HCT116 (cell line): Measurements from ENCODE around the gene ACAT2. TPM values are rescaled to one million over a fixed set of nuclear protein-coding genes. Genes with fewer than 3 reads are reported as not detected.
A peak's percentile ranks its signal among the peaks of the same experiment; 100 is the strongest.

Experiments
- ATAC-seq: fragments of 200-7000 bp; cut with Tn5 transposase; 2 replicates; pipeline ENCODE4 v1.9.1; 2020; ENCODE audit warnings: mild to moderate bottlenecking, moderate library complexity
- BruUV-seq: library from RNA; stranded (reverse); fragments of 400-500 nt; replicated peaks from 2 replicates; lab custom pipeline; 2021; lab: Mats Ljungman, UMichigan
- CTCF ChIA-PET: fragments of 300-600 bp; sonication (Branson Sonifier 250); formaldehyde crosslinking; loops from one replicate; lab custom pipeline; 2021; ENCODE audit warnings: antibody characterized with exemption; lab: Charles Lee
- POLR2A ChIA-PET: fragments of 300-600, 350-600 bp; sonication (Branson Sonifier 250); formaldehyde crosslinking; loops from one replicate; lab custom pipeline; 2021; ENCODE audit warnings: antibody characterized with exemption; lab: Charles Lee
- RAD21 ChIA-PET, 2 experiments: fragments of 300-600 bp; sonication (Branson Sonifier 250); formaldehyde crosslinking; loops; one replicate each; lab custom pipeline; 2023; ENCODE audit warnings: low total read pairs in 2 of 2; ENCODE audit not compliant: uncharacterized antibody in 2 of 2, unreplicated experiment in 2 of 2, low non-redundant PET in 1 of 2; lab: Charles Lee
- DNase-seq: peaks from one replicate; pipeline ENCODE4 v3.0.0-alpha.2; 2010; ENCODE audit warnings: low read depth, low spot score
- H2AFZ ChIP-seq: fragments of 200-600 bp; shearing (Covaris generic), sonication (generic); 2 replicates; pipeline ENCODE4 v1.6.1; 2017; ENCODE audit warnings: low read depth, mixed run types, mixed read lengths, antibody characterized with exemption, low read length; ENCODE audit not compliant: poor library complexity, severe bottlenecking
- H3K27ac ChIP-seq: 2 replicates; pipeline ENCODE4 v1.5.1; 2012; ENCODE audit warnings: low read depth, low read length
- H3K27me3 ChIP-seq: fragments of 200-600 bp; sonication (generic); 2 replicates; pipeline ENCODE4 v1.6.1; 2016; ENCODE audit warnings: mixed run types, low read length, mixed read lengths; ENCODE audit not compliant: insufficient read depth
- H3K36me3 ChIP-seq, 2 experiments: fragments of 200-500 bp in 1 of 2; fragments of 200-600 bp in 1 of 2; sonication (Bioruptor generic) in 1 of 2; sonication (generic) in 1 of 2; 2 replicates each; pipeline versions ENCODE4 v1.5.1 to v1.6.1; 2014 to 2016; ENCODE audit warnings: low read length in 2 of 2, inconsistent platforms in 1 of 2, mixed read lengths in 1 of 2, mixed run types in 1 of 2; ENCODE audit not compliant: insufficient read depth in 2 of 2, control insufficient read depth in 1 of 2
- H3K4me1 ChIP-seq, 2 experiments: fragments of 200-600 bp in 1 of 2; sonication (generic) in 1 of 2; 2 replicates each; pipeline versions ENCODE4 v1.5.1 to v1.6.1; 2012 to 2017; ENCODE audit warnings: low read length in 2 of 2, inconsistent platforms in 1 of 2, mild to moderate bottlenecking in 1 of 2, mixed read lengths in 1 of 2, mixed run types in 1 of 2, moderate library complexity in 1 of 2; ENCODE audit not compliant: insufficient read depth in 2 of 2, control insufficient read depth in 1 of 2
- H3K4me2 ChIP-seq: fragments of 200-600 bp; sonication (generic); 2 replicates; pipeline ENCODE4 v1.6.1; 2017; ENCODE audit warnings: mixed run types, low read length, mixed read lengths
- H3K4me3 ChIP-seq, 2 experiments: fragments of 200-600 bp in 1 of 2; sonication (generic) in 1 of 2; replicated peaks in 1 of 2; 2 replicates each; pipeline ENCODE4 v1.5.1; 2011 to 2016; ENCODE audit warnings: low read length in 2 of 2, control low read depth in 1 of 2, low read depth in 1 of 2, mild to moderate bottlenecking in 1 of 2, mixed read lengths in 1 of 2, mixed run types in 1 of 2
- H3K79me2 ChIP-seq: fragments of 200-600 bp; sonication (generic); 2 replicates; pipeline ENCODE4 v1.6.1; 2017; ENCODE audit warnings: mild to moderate bottlenecking, mixed run types, low read length, moderate library complexity, mixed read lengths; ENCODE audit not compliant: insufficient read depth
- H3K9ac ChIP-seq: fragments of 200-600 bp; sonication (generic); 2 replicates; pipeline ENCODE4 v1.6.1; 2016; ENCODE audit warnings: low read length, mixed read lengths
- H3K9me2 ChIP-seq: fragments of 200-600 bp; sonication (generic), shearing (Covaris generic); 2 replicates; pipeline ENCODE4 v1.6.1; 2017; ENCODE audit warnings: mixed run types, mild to moderate bottlenecking, moderate library complexity; ENCODE audit not compliant: insufficient read depth
- H3K9me3 ChIP-seq, 2 experiments: fragments of 200-500 bp in 1 of 2; fragments of 200-600 bp in 1 of 2; sonication (Bioruptor generic) in 1 of 2; sonication (generic) in 1 of 2; 2 replicates each; pipeline ENCODE4 v1.6.1; 2014 to 2017; ENCODE audit warnings: low read length in 2 of 2, mixed read lengths in 2 of 2, inconsistent platforms in 1 of 2, low read depth in 1 of 2, mild to moderate bottlenecking in 1 of 2, mixed run types in 1 of 2, moderate library complexity in 1 of 2; ENCODE audit not compliant: control insufficient read depth in 1 of 2, insufficient read depth in 1 of 2
- H4K20me1 ChIP-seq: fragments of 200-600 bp; sonication (generic), shearing (Covaris generic); 2 replicates; pipeline ENCODE4 v1.6.1; 2017; ENCODE audit warnings: mixed run types, mild to moderate bottlenecking, moderate library complexity; ENCODE audit not compliant: insufficient read depth
- ATF3 ChIP-seq: IDR thresholded peaks from 2 replicates; pipeline ENCODE4 v1.6.1; 2012
- CBX3 ChIP-seq: IDR thresholded peaks from 2 replicates; pipeline ENCODE4 v1.6.1; 2012; ENCODE audit warnings: low read depth
- CEBPB ChIP-seq: IDR thresholded peaks from 2 replicates; pipeline ENCODE4 v1.6.1; 2012; ENCODE audit warnings: low read depth
- CTCF ChIP-seq, 3 experiments: fragments of 200-600 bp in 1 of 3; sonication (generic) in 1 of 3; IDR thresholded peaks in 2 of 3; conservative IDR thresholded peaks in 1 of 3; 2 replicates each; pipeline ENCODE4 v1.5.1; 2012 to 2017; ENCODE audit warnings: low read depth in 2 of 3, low read length in 2 of 3, antibody characterized with exemption in 1 of 3, borderline replicate concordance in 1 of 3, control low read depth in 1 of 3, mild to moderate bottlenecking in 1 of 3, mixed read lengths in 1 of 3, mixed run types in 1 of 3, moderate library complexity in 1 of 3; ENCODE audit not compliant: insufficient read depth in 1 of 3
- EGR1 ChIP-seq: IDR thresholded peaks from 2 replicates; pipeline ENCODE4 v1.6.1; 2012; ENCODE audit warnings: low read depth
- ELF1 ChIP-seq: IDR thresholded peaks from 2 replicates; pipeline ENCODE4 v1.6.1; 2012; ENCODE audit warnings: low read depth, borderline replicate concordance
- EZH2 ChIP-seq: fragments of 200-600 bp; sonication (generic); IDR thresholded peaks from 2 replicates; pipeline ENCODE4 v1.6.1; 2017; ENCODE audit warnings: antibody characterized with exemption, mixed run types
- EZH2phosphoT487 ChIP-seq: fragments of 200-600 bp; IDR thresholded peaks from 2 replicates; pipeline ENCODE4 v1.6.1; 2018; ENCODE audit warnings: antibody characterized with exemption, borderline replicate concordance
- JUND ChIP-seq: IDR thresholded peaks from 2 replicates; pipeline ENCODE4 v1.6.1; 2012
- MAX ChIP-seq: IDR thresholded peaks from 2 replicates; pipeline ENCODE4 v1.6.1; 2012
- POLR2AphosphoS5 ChIP-seq: IDR thresholded peaks from 2 replicates; pipeline ENCODE4 v1.6.1; 2011; ENCODE audit warnings: mild to moderate bottlenecking, low read depth, low read length, moderate library complexity
- REST ChIP-seq: IDR thresholded peaks from 2 replicates; pipeline ENCODE4 v1.6.1; 2012; ENCODE audit warnings: low read depth
- SP1 ChIP-seq: IDR thresholded peaks from 2 replicates; pipeline ENCODE4 v1.6.1; 2012; ENCODE audit warnings: low read depth
- YY1 ChIP-seq: IDR thresholded peaks from 2 replicates; pipeline ENCODE4 v1.6.1; 2011; ENCODE audit warnings: low read length, low read depth, moderate library complexity, mild to moderate bottlenecking; ENCODE audit not compliant: insufficient replicate concordance; ENCODE audit errors: extremely low read depth
- ZBTB33 ChIP-seq: IDR thresholded peaks from 2 replicates; pipeline ENCODE4 v1.6.1; 2011; ENCODE audit warnings: mild to moderate bottlenecking, low read length, moderate library complexity; ENCODE audit not compliant: insufficient replicate concordance; ENCODE audit errors: extremely low read depth
- ZNF274 ChIP-seq: fragments of 200-500 bp; sonication (Bioruptor generic); IDR thresholded peaks from 2 replicates; pipeline ENCODE4 v1.6.1; 2014; ENCODE audit warnings: mild to moderate bottlenecking, low read depth, low read length, inconsistent platforms
- intact Hi-C: fragments of 100-400 bp; cut with micrococcal nuclease; formaldehyde crosslinking; loops from 2 replicates; pipeline ENCODE4 v1.10.0; 2022
- total RNA-seq: library from RNA; stranded (reverse); gene quantifications from one replicate; pipeline ENCODE4 v1.2.1, GENCODE V29; 2021; ENCODE audit not compliant: unreplicated experiment

ACAT2 gene
- total RNA-seq, 1 experiment from 2014 or later, result 41.6 TPM

- H2AFZ ChIP-seq, result no peak overlapping the region
- H3K9ac ChIP-seq, result peak overlapping the region; percentile 79
- H3K4me3 ChIP-seq, result peak overlapping the region; percentile 34 to 69
- H3K4me1 ChIP-seq, result peaks cover 4 to 47% of the 10 kb centered on the region in 2 experiments; a peak in 3 of 4 replicates
- DNase-seq (no peak), ATAC-seq (no peak)
- ChIA-PET RAD21 (no interaction called here), CTCF (no interaction called here), POLR2A (interaction anchor here (1.0 to 2.1 kb wide), 3 partner anchors 9 to 34 kb away, joined by 3 to 11 read pairs (median 7); partner anchors contain the start of genes MRPL18, TCP1 and WTAP)
- no peaks in the 10 kb centered on the region for H3K9me3 ChIP-seq
- H4K20me1 ChIP-seq, result no peaks in the 10 kb centered on the region
- H3K4me2 ChIP-seq, result peak overlapping the region; percentile 96
- H3K36me3 ChIP-seq, result peaks cover 2 to 12% of the 10 kb centered on the region in 2 experiments; a peak in 2 of 4 replicates
- H3K9me2 ChIP-seq, result no peaks in the 10 kb centered on the region
- TSS peak; percentile 86 for BruUV-seq
- no peaks in the 10 kb centered on the region for H3K27me3 ChIP-seq
- H3K79me2 ChIP-seq, result peaks cover 12% of the 10 kb centered on the region
- intact Hi-C loops, result no loop called here
- peak overlapping the region; percentile 96 for H3K27ac ChIP-seq
- no peak for TF ChIP-seq MAX
- TF ChIP-seq CEBPB, result no peak
- no peak for TF ChIP-seq YY1
- TF ChIP-seq ELF1, result no peak
- no peak for TF ChIP-seq JUND
- TF ChIP-seq EZH2, result no peak
- no peak for TF ChIP-seq EZH2phosphoT487
- TF ChIP-seq REST, result no peak
- TF ChIP-seq ZNF274, result no peak
- TF ChIP-seq CTCF (IDR thresholded peaks at IDR 0.05 in 2 of 3, conservative IDR thresholded peaks at IDR 0.05 in 1 of 3; ENCODE audit: borderline replicate concordance in 1 of 3, insufficient read depth in 1 of 3, low read depth in 2 of 3, low read length in 2 of 3), result no peak
- TF ChIP-seq CBX3, result no peak
- no peak for TF ChIP-seq EGR1
- no peak for TF ChIP-seq ZBTB33
- no peak for TF ChIP-seq ATF3
- no peak; the same call in 1 of the 2 replicates for TF ChIP-seq SP1
- no peak for TF ChIP-seq POLR2AphosphoS5
Observed at GRCh38 chr6:159761129-159761872, 544 bp upstream of the ACAT2 start.
